ENCODE results near the gene NLRP1. TPM values are rescaled to one million over a fixed set of nuclear protein-coding genes. Genes with fewer than 3 reads are reported as not detected.
"Not testable (repeated sequence)": the region's sequence is repeated elsewhere in the genome, so short reads cannot be mapped to it uniquely, and the experiment has no call there.

Gene NLRP1
- polyA plus RNA-seq, 12 donors = 52.4 to 78.7 (median 60.9) TPM; not detected in 1

DNA sequence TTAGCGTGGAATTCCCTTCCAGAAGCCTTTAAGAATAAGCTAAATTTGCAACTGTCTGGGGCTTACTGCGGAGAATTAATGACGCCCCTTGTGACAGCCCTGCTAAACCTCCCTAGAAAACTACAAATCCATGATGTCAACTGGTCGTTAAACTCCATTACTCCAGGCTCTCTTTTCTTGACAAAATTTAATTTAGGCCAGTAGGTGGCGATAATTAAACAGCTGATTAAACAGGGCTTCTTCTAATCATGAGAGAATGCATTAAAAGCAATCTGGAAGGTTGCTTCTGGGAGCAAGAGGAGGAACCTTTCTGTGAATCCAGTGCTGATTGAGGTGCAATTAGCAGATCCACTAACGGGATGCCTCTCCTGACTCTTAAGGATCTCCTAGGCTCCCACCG lies 8.1 kb upstream of the NLRP1 start:
- DNase-seq = no peak

DNA sequence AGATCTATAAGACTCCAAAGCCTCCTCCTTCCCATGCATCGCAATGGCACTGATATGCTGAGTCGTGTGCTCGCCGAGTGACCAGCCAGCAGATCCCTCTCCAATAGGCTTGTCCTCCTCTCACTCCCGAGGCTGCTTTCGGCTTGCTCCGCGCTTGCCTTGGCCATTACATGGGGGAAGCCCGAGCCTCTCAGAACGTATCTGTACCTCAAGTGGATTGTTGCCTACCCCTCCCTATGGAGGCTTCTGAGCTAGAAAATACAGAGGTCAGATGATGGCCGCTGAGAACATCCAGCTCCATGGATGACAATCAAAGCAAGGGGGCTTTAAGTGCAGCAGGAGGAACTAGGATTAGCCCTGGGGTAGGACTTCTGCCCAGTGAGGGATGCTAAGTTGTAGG lies 7.7 kb upstream of the NLRP1 start:
- DNase-seq = no peak

DNA sequence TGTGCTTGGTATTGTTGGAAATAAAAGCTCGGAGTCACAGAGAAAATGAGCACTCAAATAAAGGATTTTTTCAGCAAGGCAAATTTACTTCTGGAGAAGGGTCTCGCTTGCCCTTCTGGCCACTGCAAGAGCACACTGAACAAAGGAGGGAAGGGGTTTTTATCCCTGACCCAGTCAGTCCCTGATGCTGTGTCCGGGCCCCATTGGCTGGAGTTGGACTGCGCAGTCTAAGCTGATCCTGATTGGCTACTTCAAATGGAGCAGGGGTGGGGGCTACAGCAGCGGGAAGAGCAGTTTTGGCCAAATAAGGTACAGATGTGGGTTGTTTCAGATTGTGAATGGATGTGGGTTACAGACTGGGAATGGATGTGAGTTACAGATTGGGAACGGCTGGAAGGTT lies 4.3 kb upstream of the NLRP1 start:
- DNase-seq = no peak

DNA sequence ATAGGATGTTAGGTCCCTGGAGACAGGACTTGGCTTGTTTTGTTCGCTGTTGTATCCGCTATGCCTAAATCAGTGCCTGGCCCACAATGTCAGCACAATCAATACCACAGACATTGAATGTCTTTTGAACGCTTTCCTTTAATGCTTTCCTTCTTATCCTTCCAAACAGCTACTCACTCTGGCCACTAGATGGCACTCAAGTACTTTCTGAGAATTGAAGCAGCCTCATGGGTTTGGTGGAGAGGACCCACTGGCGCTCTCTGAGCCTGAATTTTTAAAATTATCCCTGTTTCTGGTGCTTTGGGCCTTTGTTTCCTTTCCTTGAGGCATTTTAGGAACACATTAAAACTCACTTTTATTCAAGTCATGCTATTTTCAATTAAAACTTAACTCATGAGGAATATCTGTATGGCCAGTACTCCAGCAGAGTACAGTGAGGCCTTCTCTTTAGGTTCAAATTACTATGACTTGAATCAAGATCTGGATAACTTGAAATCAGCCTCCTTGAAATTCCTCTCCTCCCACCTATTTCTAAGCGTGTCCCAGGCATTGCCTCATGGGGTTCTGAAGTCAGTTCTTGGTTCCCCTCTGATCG lies 3.2 kb upstream of the NLRP1 start:
- DNase-seq = peak; percentile 66

DNA sequence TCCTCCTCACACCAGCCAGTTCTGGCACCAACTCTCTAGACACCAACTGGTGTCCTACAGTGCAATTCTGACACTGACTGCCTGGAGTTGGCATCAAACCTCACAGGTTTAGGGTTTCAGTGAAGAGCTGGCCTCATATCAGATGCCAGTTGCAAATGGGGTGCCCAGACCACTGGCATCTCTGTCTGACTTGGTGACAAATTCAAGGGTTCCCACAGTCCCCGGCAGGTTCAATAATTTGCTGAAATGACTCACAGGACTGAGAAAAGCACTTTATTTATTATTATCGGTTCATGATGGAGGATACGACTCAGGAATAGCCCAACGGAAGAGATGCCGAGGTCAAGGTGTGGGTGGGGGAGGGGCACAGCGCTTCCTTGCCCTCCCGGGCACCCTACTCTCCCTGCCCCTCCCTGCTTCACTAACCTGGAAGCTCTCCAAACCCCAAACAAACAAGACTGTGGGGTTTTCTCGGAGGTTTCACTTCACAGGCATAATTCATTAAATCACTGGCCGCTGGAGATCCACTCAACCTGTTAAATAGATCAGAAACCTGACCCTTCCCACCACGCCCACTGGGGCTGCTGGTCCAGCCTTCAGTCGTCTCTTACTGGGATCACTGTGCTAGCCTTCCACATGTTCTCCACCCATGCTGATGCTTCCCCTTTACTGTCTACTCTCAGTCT lies 1.7 kb upstream of the NLRP1 start:
- no peak for DNase-seq

DNA sequence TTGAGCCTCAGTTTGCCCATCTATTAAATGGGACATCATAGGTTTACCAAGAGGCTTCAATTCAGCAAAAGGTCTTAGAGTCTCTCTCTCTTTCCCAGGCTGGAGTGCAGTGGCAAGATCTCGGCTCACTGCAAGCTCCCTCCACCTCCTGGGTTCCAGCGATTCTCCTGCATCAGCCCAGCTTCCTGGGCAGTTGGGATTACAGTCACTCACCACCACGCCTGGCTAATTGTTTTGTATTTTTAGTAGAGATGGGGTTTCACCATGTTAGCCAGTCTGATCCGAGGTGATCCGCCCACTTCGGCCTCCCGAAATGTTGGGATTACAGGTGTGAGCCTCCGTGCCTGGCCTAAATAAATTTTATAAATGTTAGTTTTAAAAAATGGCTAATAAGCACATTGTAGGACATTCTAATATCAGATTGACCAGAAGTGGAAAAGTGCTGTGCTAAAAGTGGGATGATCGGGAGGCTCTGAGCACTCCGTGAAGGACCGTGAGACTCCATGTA lies 1.0 kb upstream of the NLRP1 start:
- DNase-seq = no peak

DNA sequence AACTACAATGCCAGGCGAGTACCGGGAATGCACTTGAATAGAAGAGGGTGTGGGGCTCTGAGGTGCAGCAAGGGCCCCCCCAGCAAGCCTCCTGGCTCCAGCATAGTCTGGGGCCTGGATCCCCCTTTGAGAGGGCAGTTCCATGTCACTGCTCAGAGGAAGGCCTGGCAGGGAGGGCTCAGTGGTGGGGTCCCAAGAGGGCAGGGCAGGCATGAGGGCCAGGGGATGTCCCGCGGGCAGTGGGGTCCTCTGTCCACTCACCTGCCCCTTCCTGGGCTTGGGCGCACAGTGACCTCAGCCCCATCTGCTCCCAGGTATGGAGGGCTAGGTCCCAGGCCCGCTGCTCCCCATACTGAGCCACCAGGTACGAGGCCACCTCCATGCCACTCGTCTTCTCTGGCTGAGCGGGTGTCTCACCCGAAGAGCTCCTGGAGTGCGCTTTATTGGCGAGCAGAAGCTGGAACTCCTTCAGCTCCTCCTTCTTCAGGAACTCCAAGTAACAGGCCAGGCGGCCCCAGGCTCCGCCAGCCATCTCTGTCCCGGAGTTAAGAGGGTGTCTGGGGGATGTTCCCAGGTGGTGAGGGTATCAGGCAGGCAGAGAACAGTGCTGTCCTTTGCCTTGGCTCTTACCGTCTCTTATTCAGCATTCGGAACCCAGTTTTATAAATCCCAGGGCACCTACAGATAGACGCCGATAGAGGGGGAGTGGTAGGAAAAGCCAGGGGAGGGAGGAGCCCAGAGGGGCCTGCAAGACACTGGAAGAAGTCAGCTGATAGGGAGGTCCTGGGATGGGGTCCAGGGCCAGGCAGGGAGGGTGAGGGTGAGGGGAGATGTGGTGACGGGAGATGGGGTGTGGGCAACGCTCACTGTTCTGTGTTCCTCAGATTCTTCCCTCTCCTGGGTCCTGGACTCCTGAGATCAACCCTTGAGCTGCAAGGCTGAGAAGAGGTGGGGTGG lies 605 bp downstream of the NLRP1 start:
- DNase-seq = no peak

DNA sequence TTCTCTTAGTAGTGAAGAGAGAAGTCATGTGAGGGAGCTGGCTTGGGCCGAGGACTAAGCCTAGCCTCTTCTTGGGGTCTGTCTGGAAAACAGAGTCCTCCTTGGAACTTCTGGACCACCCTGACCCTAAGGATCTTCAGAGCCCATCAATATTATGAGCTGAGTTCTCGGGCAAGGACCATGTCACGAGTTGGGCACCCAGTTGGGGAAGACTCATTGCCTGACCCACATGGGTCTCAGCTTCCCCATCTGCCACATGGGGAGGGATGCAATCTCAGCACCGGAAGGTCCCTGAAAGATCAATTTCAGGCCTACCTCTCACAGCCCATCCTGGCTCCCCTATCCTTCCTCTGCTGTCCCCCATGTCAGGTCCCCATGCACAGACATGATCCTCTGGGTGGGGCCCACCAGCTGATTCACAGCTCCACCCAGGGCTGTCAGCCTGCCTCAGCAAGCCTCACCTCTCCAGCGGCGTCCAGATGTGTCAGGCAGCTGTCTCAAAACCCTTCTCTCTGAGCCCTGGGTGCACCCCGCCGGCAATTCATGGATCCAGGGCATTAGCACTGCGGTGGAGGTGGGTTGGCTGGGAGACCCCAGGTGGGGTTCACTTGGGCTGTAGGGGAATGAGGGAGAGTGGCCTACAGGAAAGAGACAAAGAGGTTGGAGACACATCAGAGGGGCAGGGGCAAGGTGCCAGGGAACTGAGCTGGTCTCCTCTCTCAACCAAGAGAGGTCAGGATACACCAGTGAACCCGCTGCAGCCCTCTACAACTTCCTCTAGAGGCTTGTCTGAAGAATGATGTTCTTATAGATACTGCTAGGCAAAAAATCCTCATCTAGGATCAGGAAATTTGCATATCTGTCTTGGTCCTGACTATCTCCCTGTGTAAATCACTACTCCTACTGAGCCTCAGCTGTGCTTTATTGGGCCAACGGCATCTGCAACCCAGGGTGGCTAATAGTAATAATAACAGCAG lies 1.8 kb downstream of the NLRP1 start:
- no peak for DNase-seq

DNA sequence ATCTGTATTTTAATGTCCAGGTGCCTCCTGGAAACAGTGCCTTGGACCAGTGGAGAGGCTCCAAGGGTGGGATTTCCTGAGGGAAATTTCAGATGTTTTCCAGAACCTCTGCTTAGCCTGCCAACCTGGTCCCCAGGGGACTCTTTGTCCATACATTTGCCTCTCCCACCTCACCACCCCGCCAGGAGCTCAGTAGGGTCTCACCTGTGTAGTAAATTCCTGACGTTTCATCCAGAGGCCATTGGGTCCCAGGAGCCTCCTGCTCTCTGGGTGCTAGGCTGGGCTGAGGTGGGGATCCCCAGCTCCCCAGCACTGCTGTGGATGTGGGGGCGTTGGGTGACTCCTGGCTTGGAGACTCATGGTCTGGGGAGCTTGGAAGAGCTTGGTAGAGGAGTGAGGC lies 2.7 kb downstream of the NLRP1 start:
- DNase-seq = no peak

DNA sequence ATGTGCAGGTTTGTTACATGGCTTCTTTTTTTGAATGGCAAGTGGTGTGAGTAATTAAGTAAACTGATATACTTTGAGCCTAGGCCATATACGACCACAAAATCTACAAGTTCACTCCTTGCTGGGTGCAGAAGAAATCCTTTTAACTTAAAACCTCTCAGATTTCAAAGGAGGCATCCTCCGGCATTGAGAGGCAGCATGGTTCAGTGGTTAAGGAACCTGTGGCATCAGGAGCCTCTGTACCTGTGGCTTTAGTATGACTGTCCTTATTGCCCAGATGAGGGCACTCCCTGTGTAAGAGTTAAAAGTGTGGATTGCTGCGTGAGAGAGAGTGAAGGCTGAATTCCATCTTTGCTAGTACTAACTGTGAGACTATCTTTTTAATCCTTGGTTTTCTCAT lies 3.3 kb downstream of the NLRP1 start:
- DNase-seq = no peak

DNA sequence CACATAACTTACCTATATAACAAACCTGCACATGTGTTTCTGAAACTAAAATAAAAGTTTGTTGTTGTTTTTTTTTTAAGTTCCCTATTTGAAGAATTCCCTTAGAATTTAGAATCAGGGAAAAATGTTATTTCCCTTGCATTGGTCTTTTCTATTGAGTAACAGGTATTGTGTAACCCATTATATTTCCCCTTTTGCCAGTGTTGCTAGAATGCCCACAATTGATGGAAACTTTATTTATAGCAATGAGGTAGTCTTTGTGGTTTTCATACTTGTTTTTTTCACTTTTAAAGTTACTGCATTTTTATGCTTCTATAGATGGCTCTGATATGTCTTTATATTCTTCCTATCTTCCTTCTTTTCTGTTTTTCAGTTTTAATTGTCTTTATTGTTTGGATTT lies 3.9 kb downstream of the NLRP1 start:
- no peak for DNase-seq

DNA sequence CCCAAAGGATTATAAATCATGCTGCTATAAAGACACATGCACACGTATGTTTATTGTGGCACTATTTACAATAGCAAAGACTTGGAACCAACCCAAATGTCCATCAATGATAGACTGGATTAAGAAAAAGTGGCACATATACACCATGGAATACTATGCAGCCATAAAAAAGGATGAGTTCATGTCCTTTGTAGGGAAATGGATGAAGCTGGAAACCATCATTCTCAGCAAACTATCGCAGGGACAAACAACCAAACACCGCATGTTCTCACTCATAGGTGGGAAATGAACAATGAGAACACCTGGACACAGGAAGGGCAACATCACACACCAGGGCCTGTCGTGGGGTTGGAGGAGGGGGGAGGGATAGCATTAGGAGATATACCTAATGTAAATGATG lies 5.5 kb downstream of the NLRP1 start:
- DNase-seq = not testable (repeated sequence)

DNA sequence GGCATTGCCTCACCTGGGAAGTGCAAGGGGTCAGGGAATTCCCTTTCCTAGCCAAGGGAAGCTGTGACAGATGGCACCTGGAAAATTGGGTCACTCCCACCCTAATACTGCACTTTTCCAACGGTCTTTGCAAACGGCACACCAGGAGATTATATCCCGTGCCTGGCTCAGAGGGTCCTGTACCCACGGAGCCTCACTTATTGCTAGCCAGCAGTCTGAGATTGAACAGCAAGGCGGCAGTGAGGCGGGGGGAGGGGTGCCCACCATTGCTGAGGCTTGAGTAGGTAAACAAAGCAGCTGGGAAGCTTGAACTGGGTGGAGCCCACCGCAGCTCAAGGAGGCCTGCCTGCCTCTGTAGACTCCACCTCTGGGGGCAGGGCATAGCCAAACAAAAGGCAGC lies 11.3 kb downstream of the NLRP1 start:
- not testable (repeated sequence) for DNase-seq

DNA sequence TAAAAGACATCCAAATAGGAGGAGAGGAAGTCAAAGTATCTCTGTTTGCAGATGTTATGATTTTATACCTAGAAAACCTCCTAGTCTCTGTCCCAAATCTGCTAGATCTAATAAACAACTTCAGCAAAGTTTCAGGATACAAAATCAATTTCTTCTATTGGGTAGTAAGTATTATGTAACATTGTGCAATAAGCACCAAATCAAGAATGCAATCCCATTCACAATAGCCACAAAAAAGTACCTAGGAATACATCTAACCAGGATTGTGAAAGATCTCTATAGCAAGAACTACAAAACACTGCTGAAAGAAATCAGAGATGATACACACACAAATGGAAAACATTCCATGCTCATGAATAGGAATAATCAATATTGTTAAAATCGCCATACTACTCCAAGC lies 13.0 kb downstream of the NLRP1 start:
- no peak for DNase-seq

DNA sequence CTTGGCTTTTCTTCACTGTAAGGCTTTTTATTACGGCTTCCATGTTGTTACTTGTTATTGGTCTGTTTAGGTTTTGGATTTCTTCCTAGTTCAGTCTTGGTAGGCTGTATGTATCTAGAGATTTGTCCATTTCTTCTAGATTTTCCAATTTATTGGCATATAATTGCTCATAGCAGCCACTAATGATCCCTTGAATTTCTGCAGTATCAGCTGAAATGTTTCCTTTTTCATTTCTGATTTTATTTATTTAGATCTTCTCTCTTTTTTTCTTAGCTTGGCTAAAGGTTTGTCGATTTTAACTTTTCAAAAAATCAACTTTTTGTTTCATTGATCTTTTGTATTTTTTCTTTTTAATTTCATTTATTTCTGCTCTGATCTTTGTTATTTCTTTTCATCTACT lies 18.5 kb downstream of the NLRP1 start:
- no peak for DNase-seq

DNA sequence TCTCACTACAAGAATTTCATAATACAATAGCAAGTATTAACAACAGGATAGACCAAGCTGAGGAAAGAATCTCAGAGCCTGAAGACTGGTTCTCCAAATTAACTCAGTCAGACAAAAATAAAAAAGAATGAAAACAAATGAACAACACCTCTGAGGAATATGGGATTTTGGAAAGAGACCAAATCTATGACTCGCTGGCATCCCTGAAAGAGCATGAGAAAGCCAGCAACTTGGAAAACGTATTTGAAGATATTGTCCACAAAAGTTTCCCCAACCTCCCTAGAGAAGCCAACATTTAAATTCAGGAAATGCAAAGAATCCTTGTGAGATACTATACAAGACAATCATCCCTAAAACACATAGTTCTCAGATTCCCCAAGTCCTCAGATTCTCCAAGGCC lies 20.9 kb downstream of the NLRP1 start:
- DNase-seq = no peak

DNA sequence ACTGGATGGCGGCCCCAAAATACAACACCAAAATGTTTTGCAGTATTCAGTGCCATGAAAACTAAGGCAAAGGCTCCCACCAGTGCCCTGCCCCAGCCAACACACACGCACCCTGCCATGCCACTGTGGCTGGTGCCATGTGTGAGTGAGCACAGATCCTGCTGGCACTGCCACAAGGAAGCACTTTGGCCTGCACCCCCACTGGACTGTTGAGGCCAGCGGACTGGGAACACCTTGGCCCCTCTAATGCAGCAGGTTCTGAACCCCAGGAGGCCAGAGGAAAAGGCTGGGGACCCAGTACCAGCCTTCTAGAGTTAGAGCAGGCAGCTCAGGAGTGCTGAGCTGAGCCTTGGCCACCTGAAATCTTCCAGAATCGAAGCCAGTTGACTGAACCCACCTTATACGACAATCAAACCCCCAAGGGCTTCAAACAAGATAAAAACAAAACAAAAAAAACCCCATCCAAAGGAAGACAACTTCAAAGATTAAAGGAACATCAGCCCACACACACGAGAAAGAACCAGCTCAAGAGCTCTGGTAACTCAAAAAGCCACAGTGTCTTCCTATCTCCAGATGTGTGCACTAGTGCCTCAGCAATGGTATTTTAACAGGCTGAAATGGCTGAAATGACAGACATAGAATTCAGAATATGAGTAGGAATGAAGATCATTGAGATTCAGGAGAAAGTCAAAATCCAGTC lies 21.5 kb downstream of the NLRP1 start:
- no peak for DNase-seq

DNA sequence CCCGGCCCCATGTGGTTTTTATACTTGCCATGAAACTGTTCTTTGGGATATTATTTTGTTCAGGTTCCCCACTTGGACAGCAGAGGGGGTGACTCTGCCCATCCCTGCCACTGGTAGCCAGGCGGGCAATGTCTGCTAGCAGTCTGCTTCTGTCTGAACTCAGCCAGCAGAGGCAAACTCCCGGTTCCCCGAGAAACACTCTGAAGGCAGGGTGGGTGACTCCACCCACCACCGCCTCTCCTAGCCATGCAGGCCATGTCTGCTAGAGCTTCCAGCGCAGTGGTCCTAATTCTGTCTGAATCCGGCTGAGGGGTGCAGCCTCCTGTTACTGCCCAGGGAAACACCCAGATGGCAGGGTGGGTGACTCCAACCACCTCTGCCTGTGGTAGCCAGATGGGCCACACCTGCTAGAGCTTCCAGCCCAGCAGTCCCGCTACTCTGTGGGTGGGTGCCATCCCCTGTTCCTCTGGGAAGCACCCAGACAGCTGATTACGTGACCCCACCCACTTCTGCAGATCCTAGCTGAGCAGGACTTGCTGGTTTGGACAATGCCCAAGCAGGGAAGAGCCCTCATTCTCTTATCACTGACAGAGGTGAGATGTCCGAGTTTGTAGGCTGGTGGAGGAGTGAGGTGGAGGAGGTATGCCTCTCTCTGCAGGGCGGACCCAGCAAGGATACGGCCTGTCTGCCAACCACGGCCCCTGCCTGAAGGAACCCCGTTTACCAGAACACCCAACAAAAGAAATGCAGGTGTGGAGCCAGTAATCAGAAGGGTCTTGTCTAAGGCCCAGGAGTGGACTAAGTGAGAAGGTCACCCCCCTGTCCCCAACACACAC lies 22.4 kb downstream of the NLRP1 start:
- no peak for DNase-seq

DNA sequence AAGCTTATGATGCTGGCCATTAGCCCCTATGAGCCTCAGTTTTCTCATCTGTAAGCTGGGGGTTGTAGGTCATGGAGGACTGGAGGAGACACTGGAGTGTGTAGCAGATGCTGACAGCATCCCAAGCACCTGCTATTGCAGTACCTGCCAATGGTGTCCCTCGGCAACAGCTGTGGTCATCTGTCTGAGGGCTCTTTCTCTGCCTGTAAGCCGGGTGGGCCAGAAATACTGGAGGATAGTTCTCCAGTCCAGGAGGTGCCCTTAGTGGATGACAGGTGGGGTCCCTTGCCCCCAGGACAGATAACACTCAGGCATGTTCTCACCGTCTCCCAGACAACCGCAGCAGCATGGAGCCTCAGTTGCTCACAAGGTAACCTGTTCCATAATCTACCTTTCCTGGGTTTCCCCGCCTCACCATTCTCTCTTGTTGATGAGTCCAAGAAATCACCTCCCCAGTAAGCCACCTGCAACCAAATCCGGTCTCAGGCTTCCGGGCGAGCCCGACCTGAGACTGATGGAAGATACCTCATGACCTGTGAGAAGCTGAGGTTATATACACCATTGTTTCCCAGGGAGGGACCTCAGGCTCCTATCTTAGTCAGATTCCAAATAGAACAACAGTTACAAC lies 23.8 kb downstream of the NLRP1 start:
- DNase-seq = no peak
